Osteoblast (primary cell): ENCODE results near the gene GRIK2. TPM values are rescaled to one million over a fixed set of nuclear protein-coding genes. Genes with fewer than 3 reads are reported as not detected.

ENCODE experiments used
- DNase-seq: peaks from one replicate; pipeline ENCODE4 v3.0.0; 2011; ENCODE audit warnings: low spot score, mixed read lengths; ENCODE audit not compliant: insufficient read length; ENCODE audit errors: missing footprints
- H2AFZ ChIP-seq: 2 replicates; pipeline ENCODE4 v1.6.0; 2011; ENCODE audit warnings: mild to moderate bottlenecking, low read length
- H3K27ac ChIP-seq: 2 replicates; pipeline ENCODE4 v1.5.1; 2011; ENCODE audit warnings: mild to moderate bottlenecking, low read depth, low read length, moderate library complexity
- H3K27me3 ChIP-seq: 2 replicates; pipeline ENCODE4 v1.6.0; 2012; ENCODE audit warnings: mild to moderate bottlenecking, control low read depth, inconsistent platforms, low read length, moderate library complexity; ENCODE audit not compliant: insufficient read depth
- H3K36me3 ChIP-seq: 2 replicates; pipeline ENCODE4 v1.5.1; 2011; ENCODE audit warnings: mild to moderate bottlenecking, low read length, control low read depth, moderate library complexity; ENCODE audit not compliant: insufficient read depth
- H3K4me1 ChIP-seq: 2 replicates; pipeline ENCODE4 v1.5.1; 2011; ENCODE audit warnings: mild to moderate bottlenecking, low read length, control low read depth, moderate library complexity; ENCODE audit not compliant: insufficient read depth
- H3K4me2 ChIP-seq: 2 replicates; pipeline ENCODE4 v1.6.0; 2011; ENCODE audit warnings: mild to moderate bottlenecking, low read length; ENCODE audit not compliant: insufficient read depth
- H3K4me3 ChIP-seq: fragments of 200-600 bp; sonication (generic); 3 replicates; pipeline ENCODE4 v1.5.1; 2012; ENCODE audit warnings: mild to moderate bottlenecking, low read length, inconsistent platforms; ENCODE audit not compliant: insufficient read depth
- H3K79me2 ChIP-seq: 2 replicates; pipeline ENCODE4 v1.6.0; 2012; ENCODE audit warnings: mild to moderate bottlenecking, low read length, control low read depth, inconsistent platforms; ENCODE audit not compliant: insufficient read depth
- H3K9me3 ChIP-seq: 2 replicates; pipeline ENCODE4 v1.5.1; 2011; ENCODE audit warnings: low read depth, low read length, control low read depth
- H4K20me1 ChIP-seq: 2 replicates; pipeline ENCODE4 v1.6.0; 2012; ENCODE audit warnings: mild to moderate bottlenecking, low read length, control low read depth; ENCODE audit not compliant: insufficient read depth
- CTCF ChIP-seq: IDR thresholded peaks from 2 replicates; pipeline ENCODE4 v1.5.1; 2011; ENCODE audit warnings: mild to moderate bottlenecking, low read depth, low read length, moderate library complexity; ENCODE audit errors: extremely low read depth
- total RNA-seq: library from RNA; depleted of rRNA; stranded (reverse); fragments of >200 nt; gene quantifications from 2 replicates; pipeline ENCODE4 v1.2.3, GENCODE V29; 2012

Gene GRIK2
- total RNA-seq, 1 donor = 0.72 TPM

- no peak overlapping the region for H3K4me3 ChIP-seq
- no peaks in the 10 kb centered on the region for H3K79me2 ChIP-seq
- TF ChIP-seq CTCF = no peak
- no peaks in the 10 kb centered on the region for H3K9me3 ChIP-seq
- H3K27ac ChIP-seq = no peak overlapping the region
- H2AFZ ChIP-seq = no peak overlapping the region
- H3K27me3 ChIP-seq = no peaks in the 10 kb centered on the region
- H3K4me2 ChIP-seq = no peak overlapping the region
- no peak for DNase-seq
- no peaks in the 10 kb centered on the region for H3K36me3 ChIP-seq
- H3K4me1 ChIP-seq = no peaks in the 10 kb centered on the region
- no peaks in the 10 kb centered on the region for H4K20me1 ChIP-seq
These were observed 183.6 kb downstream of the GRIK2 start for GRCh38 chr6:101577091-101577490.

- TF ChIP-seq CTCF = no peak
- H3K4me1 ChIP-seq = no peaks in the 10 kb centered on the region
- H3K27me3 ChIP-seq = no peaks in the 10 kb centered on the region
- no peaks in the 10 kb centered on the region for H3K9me3 ChIP-seq
- no peak overlapping the region for H3K4me2 ChIP-seq
- H3K4me3 ChIP-seq = no peak overlapping the region
- DNase-seq = no peak
- no peaks in the 10 kb centered on the region for H3K79me2 ChIP-seq
- no peak overlapping the region for H3K27ac ChIP-seq
- H3K36me3 ChIP-seq = no peaks in the 10 kb centered on the region
- no peak overlapping the region for H2AFZ ChIP-seq
- no peaks in the 10 kb centered on the region for H4K20me1 ChIP-seq
These were observed 184.8 kb downstream of the GRIK2 start for GRCh38 chr6:101578306-101578705.

GRCh38 chr6:101582792-101583191 lies 189.3 kb downstream of the GRIK2 start:
- Histone ChIP-seq H3K9me3 (no peaks in the 10 kb centered on the region), H2AFZ (no peak overlapping the region), H3K4me2 (no peak overlapping the region), H3K27me3 (no peaks in the 10 kb centered on the region), H3K4me1 (no peaks in the 10 kb centered on the region), H3K36me3 (no peaks in the 10 kb centered on the region), H3K4me3 (no peak overlapping the region), H3K79me2 (no peaks in the 10 kb centered on the region), H4K20me1 (no peaks in the 10 kb centered on the region), H3K27ac (no peak overlapping the region)
- no peak for DNase-seq
- TF ChIP-seq CTCF = no peak

- no peaks in the 10 kb centered on the region for H3K27me3 ChIP-seq
- H3K36me3 ChIP-seq = no peaks in the 10 kb centered on the region
- no peak overlapping the region for H3K4me3 ChIP-seq
- H2AFZ ChIP-seq = no peak overlapping the region
- H3K9me3 ChIP-seq = no peaks in the 10 kb centered on the region
- no peaks in the 10 kb centered on the region for H3K79me2 ChIP-seq
- no peak overlapping the region for H3K4me2 ChIP-seq
- DNase-seq = no peak
- H3K4me1 ChIP-seq = no peaks in the 10 kb centered on the region
- H4K20me1 ChIP-seq = no peaks in the 10 kb centered on the region
- TF ChIP-seq CTCF = no peak
- no peak overlapping the region for H3K27ac ChIP-seq
These were observed 192.0 kb downstream of the GRIK2 start for GRCh38 chr6:101585501-101585900.
